IPS-NIHi7 (cell line): ENCODE measurements around the gene FKBP15.

ENCODE experiments used
- DNase-seq: peaks from one replicate; pipeline ENCODE4 v3.0.0; 2012; ENCODE audit warnings: mixed read lengths; ENCODE audit errors: extremely low spot score

Gene FKBP15

GRCh38 chr9:113228130-113228665, 7.1 kb upstream of the FKBP15 start:
- DNase-seq, result no peak

DNA sequence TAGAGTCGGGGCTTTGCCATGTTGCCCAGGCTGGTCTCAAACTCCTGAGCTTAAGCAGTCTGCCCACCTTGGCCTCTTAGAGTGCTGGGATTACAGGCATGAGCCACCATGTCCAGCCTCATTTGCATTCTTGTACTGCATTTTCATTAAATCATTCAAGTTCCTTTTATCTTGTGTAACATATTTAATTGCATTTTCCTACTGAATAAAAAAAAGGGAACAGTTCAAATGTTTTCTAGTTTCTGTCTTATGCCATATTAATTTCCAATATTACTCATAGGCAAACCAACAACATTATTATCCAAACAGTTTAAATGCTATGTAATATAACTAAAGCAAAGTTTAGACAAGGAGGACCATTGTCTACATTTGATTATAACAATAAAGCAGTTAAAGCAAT, 6.4 kb upstream of the FKBP15 start:
- no peak for DNase-seq

DNA sequence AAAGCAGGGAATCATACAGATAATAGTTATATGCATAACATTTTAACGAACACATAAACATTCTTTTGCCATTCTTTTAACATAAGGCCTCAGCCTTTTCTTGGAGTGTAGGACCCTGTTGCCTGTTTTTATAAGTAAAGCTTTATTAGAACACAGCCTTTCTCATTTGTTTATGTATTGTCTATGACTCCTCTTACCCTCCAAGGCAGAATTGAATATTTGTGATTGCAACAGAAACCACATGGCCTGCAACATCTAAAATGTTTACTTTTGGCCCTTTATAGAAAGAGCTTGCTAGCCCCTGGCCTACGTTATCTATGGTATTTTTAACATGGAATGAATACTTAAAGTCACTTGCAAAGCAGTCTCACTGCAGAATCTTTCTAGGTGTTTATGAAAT, 2.9 kb upstream of the FKBP15 start:
- DNase-seq, result no peak

GRCh38 chr9:113222482-113222841, 1.4 kb upstream of the FKBP15 start:
- no peak for DNase-seq

- DNase-seq, result no peak
These were observed 864 bp upstream of the FKBP15 start for GRCh38 chr9:113221800-113222481.

DNA sequence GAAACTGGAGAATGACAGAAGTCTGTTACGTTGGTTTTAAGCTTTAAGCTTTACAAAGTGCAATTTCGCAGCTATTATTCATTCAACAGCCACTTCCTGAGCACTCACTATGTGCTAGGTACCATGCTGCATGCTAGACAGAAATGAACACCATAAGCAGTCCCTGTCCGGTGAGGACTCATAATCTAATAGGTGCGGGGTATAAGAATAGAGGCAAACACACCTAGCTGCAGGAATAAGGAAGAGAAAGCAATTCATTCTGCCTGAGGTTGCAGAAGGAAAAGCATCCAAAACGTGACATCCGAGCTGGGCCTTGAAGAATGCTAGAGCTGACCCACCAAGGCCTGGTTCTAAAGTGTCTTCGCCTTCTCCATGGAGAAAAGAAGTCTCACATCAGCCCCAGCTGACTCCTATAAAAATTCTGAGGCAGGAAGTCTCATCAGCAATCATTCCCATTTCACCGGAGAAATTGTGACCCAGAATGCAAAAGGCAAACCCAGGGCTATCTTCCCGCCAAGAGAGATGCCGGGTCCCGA, 542 bp downstream of the FKBP15 start:
- no peak for DNase-seq

DNA sequence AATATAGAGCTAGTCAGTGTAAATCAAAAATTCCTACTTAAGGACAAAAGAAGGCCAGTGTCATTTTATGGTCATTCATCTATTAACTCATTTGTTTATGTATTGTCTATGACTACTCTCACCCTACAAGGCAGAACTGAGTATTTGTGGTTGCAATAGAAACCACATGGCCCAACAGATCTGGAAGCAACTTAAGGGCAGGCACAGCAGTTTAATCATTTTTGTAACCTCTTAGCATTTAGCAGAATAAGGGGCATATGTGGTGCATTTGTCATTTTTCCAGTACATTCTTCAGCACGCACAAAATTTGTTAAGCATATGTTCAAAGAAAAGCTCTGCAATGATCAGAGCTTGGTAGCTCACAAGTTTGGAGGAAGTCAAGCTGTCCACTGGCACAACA, 1.1 kb downstream of the FKBP15 start:
- no peak for DNase-seq

DNA sequence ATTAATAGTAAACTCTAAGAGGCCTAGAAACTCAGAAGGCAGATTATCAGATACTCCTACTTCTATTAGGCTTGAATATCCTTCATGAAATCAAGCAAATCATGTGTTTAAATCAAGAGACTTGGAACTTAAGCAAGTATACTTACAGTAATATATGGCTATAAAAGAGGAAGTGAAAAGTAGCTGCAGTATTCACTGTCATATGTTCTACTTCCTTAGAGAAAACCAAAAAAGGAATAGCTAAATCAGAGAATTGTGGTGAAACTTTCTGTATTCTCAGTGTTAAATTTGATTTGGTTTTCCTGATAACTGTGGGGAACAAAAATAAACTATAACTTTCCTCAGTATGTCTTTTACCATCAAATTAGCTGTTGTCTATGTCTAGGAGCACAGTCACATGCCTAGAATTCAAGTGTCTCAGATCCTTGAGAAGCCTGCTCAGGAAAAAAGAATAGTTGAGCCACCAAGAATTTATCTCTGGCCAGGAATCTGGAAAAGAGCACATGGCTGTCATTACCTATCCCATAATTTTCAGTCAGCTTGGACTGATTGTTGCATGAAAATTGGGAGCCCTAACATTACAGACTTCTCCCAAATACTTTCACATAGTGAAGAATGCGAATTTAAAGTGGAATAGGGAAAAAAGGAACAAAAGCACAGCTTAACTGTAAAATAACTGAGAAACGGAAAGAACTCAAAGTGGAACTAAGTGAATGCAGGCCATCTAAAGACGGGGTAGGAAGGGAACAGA, 1.7 kb downstream of the FKBP15 start:
- no peak for DNase-seq

DNA sequence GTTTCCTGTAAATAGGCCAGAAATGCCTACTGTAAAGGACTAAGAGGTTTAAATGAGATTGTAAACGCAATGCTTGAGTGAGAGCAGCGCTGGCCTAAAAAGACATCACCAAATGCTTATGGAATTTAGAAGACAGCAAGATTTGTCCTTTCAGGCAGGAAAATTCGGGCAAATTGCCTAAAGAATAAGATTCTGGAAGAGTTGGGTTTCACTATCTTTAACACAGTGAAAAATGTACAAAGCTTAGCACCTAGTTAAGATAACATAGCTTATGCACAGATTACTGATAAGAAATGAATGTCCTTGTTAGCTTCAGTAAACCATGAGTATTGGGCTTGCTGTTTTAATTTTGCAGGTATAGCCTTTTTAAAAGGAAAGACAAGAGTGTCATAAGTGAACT, 4.7 kb downstream of the FKBP15 start:
- DNase-seq, result no peak

DNA sequence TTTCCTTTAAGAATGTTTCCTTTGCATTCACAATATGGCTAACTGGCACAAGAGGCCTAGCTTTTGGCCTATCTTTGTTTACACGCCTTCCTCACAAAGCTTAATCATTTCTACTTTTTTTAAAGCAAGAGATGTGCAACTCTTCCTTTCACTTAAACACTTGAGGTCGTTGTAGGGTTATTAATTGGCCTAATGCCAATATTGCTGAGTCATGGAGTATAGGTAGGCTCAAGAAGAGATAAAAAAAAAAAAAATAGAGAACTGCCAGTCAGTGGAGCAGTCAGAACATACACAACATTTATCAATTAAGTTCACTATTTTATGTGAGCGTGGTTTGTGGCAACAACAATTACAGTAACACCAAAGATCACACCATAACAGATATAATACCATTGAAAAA, 5.9 kb downstream of the FKBP15 start:
- no peak for DNase-seq

- no peak for DNase-seq
These were observed 10.3 kb downstream of the FKBP15 start for GRCh38 chr9:113210815-113211214.

- DNase-seq, result no peak
These were observed 15.2 kb downstream of the FKBP15 start for GRCh38 chr9:113205861-113206260.

- DNase-seq, result no peak
These were observed 15.6 kb downstream of the FKBP15 start for GRCh38 chr9:113205432-113205831.

GRCh38 chr9:113199683-113200329, 21.3 kb downstream of the FKBP15 start:
- no peak for DNase-seq

DNA sequence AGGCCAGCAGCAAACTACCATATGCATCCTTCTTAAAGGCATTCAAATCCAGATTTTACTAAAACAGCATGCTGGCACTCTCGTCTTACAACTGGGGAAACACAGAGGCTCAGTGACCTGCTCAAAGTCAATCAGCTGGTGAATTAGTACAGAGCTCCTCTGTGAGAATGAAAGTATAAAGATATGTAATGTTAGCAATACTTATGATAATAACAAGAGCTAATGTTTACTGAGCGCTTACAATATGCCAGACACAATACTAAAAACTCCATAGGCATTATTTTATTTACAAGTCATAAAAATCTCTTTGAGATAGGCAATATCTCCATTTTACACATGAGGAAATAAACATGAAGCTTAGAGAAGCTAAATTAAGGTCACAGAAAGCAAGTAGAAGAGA, 28.6 kb downstream of the FKBP15 start:
- DNase-seq, result no peak

DNA sequence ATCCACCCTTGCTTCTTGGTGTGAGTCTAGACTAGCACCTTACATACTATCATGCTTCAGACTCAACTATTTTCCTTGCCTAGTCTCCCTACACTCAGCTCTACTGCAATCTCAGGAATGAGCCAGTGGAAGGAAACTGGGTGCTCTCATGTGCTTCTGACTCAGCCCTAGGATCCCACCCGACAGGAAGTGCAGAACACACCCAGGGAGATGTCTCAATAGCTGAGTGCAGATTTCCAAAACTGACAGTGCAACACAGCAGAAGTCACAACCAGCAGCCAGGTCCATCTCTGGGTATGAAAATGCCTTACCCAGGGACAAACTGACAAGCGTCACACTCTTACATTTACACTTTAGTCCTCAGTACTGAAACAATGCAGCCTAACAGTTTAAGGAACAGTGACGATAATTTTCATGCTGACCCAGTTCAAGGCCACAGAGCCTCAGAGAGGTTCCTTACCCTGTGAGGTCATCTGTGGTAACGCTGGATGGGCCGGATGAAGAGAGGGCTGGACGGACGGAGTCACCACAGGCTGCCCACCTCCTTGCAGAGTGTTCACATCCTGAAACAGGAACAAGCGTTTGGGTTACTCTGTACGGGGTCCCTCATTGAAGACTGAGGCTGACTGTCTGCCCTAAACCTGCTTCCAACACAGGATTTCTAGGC, 33.0 kb downstream of the FKBP15 start:
- DNase-seq, result no peak

- DNase-seq, result no peak
These were observed 34.8 kb downstream of the FKBP15 start for GRCh38 chr9:113186137-113186755.

GRCh38 chr9:113185271-113185670, 35.8 kb downstream of the FKBP15 start:
- no peak for DNase-seq

DNA sequence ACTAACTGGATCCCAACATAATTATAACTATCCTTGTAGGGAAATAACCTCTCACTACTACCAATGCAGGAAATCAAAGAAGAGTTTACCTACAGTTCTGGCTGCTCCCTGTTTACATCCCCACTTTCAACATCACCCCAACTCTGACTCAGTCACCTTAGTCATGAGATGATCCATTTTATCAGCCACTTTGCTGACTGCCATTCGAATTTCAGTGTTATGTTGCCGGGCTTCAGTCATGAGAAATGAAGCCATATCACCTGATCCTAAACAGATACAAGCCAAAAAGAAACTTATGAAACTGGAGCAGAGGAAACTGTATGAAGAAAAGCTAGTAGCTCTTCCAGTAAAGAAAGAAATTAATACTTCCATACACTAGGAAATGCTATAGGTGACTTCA, 36.5 kb downstream of the FKBP15 start:
- no peak for DNase-seq

GRCh38 chr9:113183956-113184488, 37.1 kb downstream of the FKBP15 start:
- no peak for DNase-seq

- no peak for DNase-seq
These were observed 39.9 kb downstream of the FKBP15 start for GRCh38 chr9:113181165-113181564.
